GM12878 (cell line): Measurements from ENCODE around the gene MAP3K1. TPM values are rescaled to one million over a fixed set of nuclear protein-coding genes. Genes with fewer than 3 reads are reported as not detected.

ENCODE experiments used
- ATAC-seq: fragments of 200-7000 bp; cut with Tn5 transposase; 3 replicates; pipeline ENCODE4 v1.9.1; 2020; ENCODE audit warnings: mild to moderate bottlenecking, moderate library complexity
- BruUV-seq: library from RNA; stranded (reverse); fragments of 400-500 nt; replicated peaks from 2 replicates; lab custom pipeline; 2021; lab: Mats Ljungman, UMichigan
- CTCF ChIA-PET: fragments of 300-600 bp; sonication (Branson Sonifier 250); formaldehyde crosslinking; extraction: SDS; loops from one replicate; lab custom pipeline; 2021; ENCODE audit warnings: inconsistent platforms; lab: Yijun Ruan, JAX
- POLR2A ChIA-PET: fragments of 350-600 bp; formaldehyde crosslinking; extraction: SDS; loops from one replicate; lab custom pipeline; 2021; ENCODE audit warnings: inconsistent platforms; lab: Charles Lee
- RAD21 ChIA-PET: fragments of 300-600 bp; sonication (Branson Sonifier 250); formaldehyde crosslinking; loops from one replicate; lab custom pipeline; 2023; ENCODE audit warnings: antibody characterized with exemption; ENCODE audit not compliant: unreplicated experiment; lab: Charles Lee
- SMC1A ChIA-PET: fragments of 300-600 bp; sonication (Branson Sonifier 250); formaldehyde crosslinking; loops from one replicate; lab custom pipeline; 2023; ENCODE audit not compliant: unreplicated experiment, uncharacterized antibody; lab: Charles Lee
- DNase-seq: peaks from one replicate; pipeline ENCODE4 v3.0.0-alpha.2; 2011; ENCODE audit warnings: low read depth, low spot score
- FAIRE-seq: peaks from 3 replicates; lab custom pipeline; 2011; peaks lifted over from hg19 to GRCh38; lab: Jason Lieb, UNC
- H2AFZ ChIP-seq: 2 replicates; pipeline ENCODE4 v1.6.0; 2011; ENCODE audit warnings: low read depth, low read length, control low read depth; ENCODE audit not compliant: control insufficient read depth
- H3K27ac ChIP-seq: 2 replicates; pipeline ENCODE4 v1.5.1; 2011; ENCODE audit warnings: control low read depth; ENCODE audit not compliant: control insufficient read depth, insufficient read depth
- H3K27me3 ChIP-seq, 2 experiments: replicated peaks in 1 of 2; 2 replicates each; pipeline versions ENCODE4 v1.6.0 to v1.6.1; 2011; ENCODE audit warnings: low read length in 1 of 2; ENCODE audit not compliant: control insufficient read depth in 2 of 2, insufficient read depth in 2 of 2
- H3K36me3 ChIP-seq, 2 experiments: 2 replicates each; pipeline ENCODE4 v1.5.1; 2011; ENCODE audit warnings: low read length in 1 of 2; ENCODE audit not compliant: control insufficient read depth in 2 of 2, insufficient read depth in 2 of 2
- H3K4me1 ChIP-seq: 2 replicates; pipeline ENCODE4 v1.6.1; 2011; ENCODE audit warnings: mild to moderate bottlenecking, low read length, moderate library complexity, mixed read lengths; ENCODE audit not compliant: control insufficient read depth, insufficient read depth
- H3K4me2 ChIP-seq: 2 replicates; pipeline ENCODE4 v1.6.0; 2011; ENCODE audit warnings: control low read depth; ENCODE audit not compliant: control insufficient read depth, insufficient read depth
- H3K4me3 ChIP-seq: fragments of 200-600 bp; sonication (generic); 2 replicates; pipeline ENCODE4 v1.5.1; 2016
- H3K79me2 ChIP-seq: 2 replicates; pipeline ENCODE4 v1.6.0; 2011; ENCODE audit warnings: low read length; ENCODE audit not compliant: control insufficient read depth, insufficient read depth
- H3K9ac ChIP-seq: 2 replicates; pipeline ENCODE4 v1.8.0; 2011; ENCODE audit warnings: low read length, control low read depth, mixed read lengths; ENCODE audit not compliant: control insufficient read depth, insufficient read depth
- H3K9me3 ChIP-seq: replicated peaks from 3 replicates; pipeline ENCODE4 v1.5.1; 2011; ENCODE audit warnings: mild to moderate bottlenecking, low read length; ENCODE audit not compliant: control insufficient read depth, insufficient read depth
- H4K20me1 ChIP-seq: 2 replicates; pipeline ENCODE4 v1.6.0; 2011; ENCODE audit not compliant: control insufficient read depth, insufficient read depth
- BCLAF1 ChIP-seq: fragments of 450-650 bp; IDR thresholded peaks from 2 replicates; pipeline ENCODE4 v1.6.1; 2017; ENCODE audit warnings: antibody characterized with exemption, mild to moderate bottlenecking, moderate library complexity
- CBFB ChIP-seq: IDR thresholded peaks from 2 replicates; pipeline ENCODE4 v1.6.1; 2016; ENCODE audit warnings: antibody characterized with exemption, low read depth
- CHD1 ChIP-seq: IDR thresholded peaks from 2 replicates; pipeline ENCODE4 v1.6.1; 2012; ENCODE audit warnings: low read depth, low read length, improper control_type of control experiment
- E2F8 ChIP-seq: fragments of 450-650 bp; IDR thresholded peaks from 2 replicates; pipeline ENCODE4 v1.6.1; 2018; ENCODE audit warnings: mild to moderate bottlenecking, low read depth, moderate library complexity; ENCODE audit not compliant: partially characterized antibody
- ESRRA ChIP-seq: IDR thresholded peaks from 2 replicates; pipeline ENCODE4 v1.6.1; 2012; ENCODE audit warnings: mild to moderate bottlenecking, low read length, improper control_type of control experiment
- HDAC2 ChIP-seq: fragments of 200-600 bp; sonication (generic); IDR thresholded peaks from 2 replicates; pipeline ENCODE4 v1.6.1; 2017
- IRF5 ChIP-seq: fragments of 450-650 bp; IDR thresholded peaks from 2 replicates; pipeline ENCODE4 v1.6.1; 2017; ENCODE audit warnings: borderline replicate concordance
- NR2C1 ChIP-seq: fragments of 450-650 bp; IDR thresholded peaks from 2 replicates; pipeline ENCODE4 v1.6.1; 2017; ENCODE audit warnings: antibody characterized with exemption, mild to moderate bottlenecking, moderate library complexity
- PAX8 ChIP-seq: fragments of 450-650 bp; IDR thresholded peaks from 2 replicates; pipeline ENCODE4 v1.6.1; 2017; ENCODE audit warnings: mild to moderate bottlenecking, moderate library complexity
- POU2F2 ChIP-seq: IDR thresholded peaks from 3 replicates; pipeline ENCODE4 v1.6.1; 2011; ENCODE audit warnings: low read depth, mild to moderate bottlenecking, low read length, borderline replicate concordance
- RFX5 ChIP-seq: IDR thresholded peaks from 2 replicates; pipeline ENCODE4 v1.6.1; 2011; ENCODE audit warnings: low read depth, low read length, improper control_type of control experiment
- SMAD1 ChIP-seq: fragments of 450-650 bp; IDR thresholded peaks from 2 replicates; pipeline ENCODE4 v1.6.1; 2018; ENCODE audit warnings: mild to moderate bottlenecking, low read depth; ENCODE audit not compliant: partially characterized antibody
- ZNF592 ChIP-seq: fragments of 450-650 bp; IDR thresholded peaks from 2 replicates; pipeline ENCODE4 v1.6.1; 2017; ENCODE audit warnings: mild to moderate bottlenecking, moderate library complexity
- ZZZ3 ChIP-seq: IDR thresholded peaks from 2 replicates; pipeline ENCODE4 v1.6.1; 2011; ENCODE audit warnings: low read depth; ENCODE audit not compliant: control insufficient read depth, insufficient read length
- WGBS: methylation state at CpG from one replicate; pipeline ENCODE4 v1.1.6; 2016; ENCODE audit warnings: low lambda C conversion rate; ENCODE audit not compliant: insufficient replicate concordance, insufficient coverage; ENCODE audit errors: missing lambda C conversion rate; 5-methylcytosine and 5-hydroxymethylcytosine counted together
- in situ Hi-C: fragments of 300-500 bp; cut with MboI; formaldehyde crosslinking; loops from 9 replicates; pipeline ENCODE4 v1.14.3; 2018; ENCODE audit warnings: mixed read lengths
- intact Hi-C: fragments of 100-400 bp; cut with micrococcal nuclease; formaldehyde crosslinking; loops from one replicate; pipeline ENCODE4 v1.14.2; 2022; ENCODE audit not compliant: unreplicated experiment
- polyA plus RNA-seq, 11 experiments: library from polyadenylated mRNA; depleted of rRNA in 4 of 11; unstranded in 6 of 11; stranded (reverse) in 5 of 11; fragments of >200 nt; fragmentation: Nextera tagmentation in 4 of 11; fragmentation: Illumina TruSeq in 1 of 11; extraction: Ambion mirVana in 4 of 11; extraction: Trizol in 1 of 11; gene quantifications; 1 replicate in 1 of 11; 2 replicates in 10 of 11; pipeline versions ENCODE4 v1.2.1 to v1.2.3, GENCODE V29; 2011 to 2016; ENCODE audit warnings: inconsistent platforms in 2 of 11, missing spikeins in 2 of 11, low read depth in 1 of 11
- total RNA-seq, 4 experiments: library from RNA; depleted of rRNA in 3 of 4; stranded (reverse); fragments of >200 nt in 3 of 4; fragmentation: Illumina TruSeq in 1 of 4; extraction: Trizol in 1 of 4; gene quantifications; 2 replicates each; pipeline versions ENCODE4 v1.2.1 to v1.2.3, GENCODE V29; 2013 to 2021

Gene MAP3K1
- total and polyA plus RNA-seq, 10 of the 15 experiments (the other 5 are each of a cell fraction or from before 2014, with no cell fraction given) = 7.5 to 24.6 (median 12.6) TPM

GRCh38 chr5:56845904-56846480 is 30.6 kb downstream of the MAP3K1 start:
- POLR2A ChIA-PET = no interaction called here
- TF ChIP-seq ESRRA (no peak), E2F8 (no peak), POU2F2 (no peak), CHD1 (no peak), PAX8 (no peak), ZZZ3 (no peak), CBFB (no peak), IRF5 (no peak), RFX5 (no peak), ZNF592 (no peak), HDAC2 (no peak), BCLAF1 (no peak), SMAD1 (no peak), NR2C1 (no peak)

More at GRCh38 chr5:56845904-56846480, 30.6 kb downstream of the MAP3K1 start:
- H2AFZ ChIP-seq = no peak overlapping the region
- no peak overlapping the region for H3K4me2 ChIP-seq
- intact Hi-C loops (no loop called here), in situ Hi-C loops (no loop called here)
- peaks cover 6% of the 10 kb centered on the region for H3K79me2 ChIP-seq
- no peak for DNase-seq
- H3K36me3 ChIP-seq = no peaks in the 10 kb centered on the region
- H3K9me3 ChIP-seq = no peaks in the 10 kb centered on the region
- H4K20me1 ChIP-seq = peaks cover 3% of the 10 kb centered on the region; the same call in 1 of the 2 replicates
- no peak overlapping the region for H3K9ac ChIP-seq
- BruUV-seq = no TSS peak
- FAIRE-seq = no peak
- CTCF ChIA-PET = no interaction called here
- H3K27ac ChIP-seq = no peak overlapping the region
- H3K27me3 ChIP-seq = no peaks in the 10 kb centered on the region
- no peak for ATAC-seq
- 35% methylated on average over 3 of the region's 3 CpGs for WGBS
- H3K4me3 ChIP-seq = no peak overlapping the region
- peaks cover 4% of the 10 kb centered on the region for H3K4me1 ChIP-seq
- RAD21 ChIA-PET = no interaction called here
- SMC1A ChIA-PET = no interaction called here
